GF-D8 (cell line): ENCODE measurements around the gene C12orf43.

Source experiments
- DNase-seq: peaks from one replicate; lab custom pipeline; 2025; lab: John Stamatoyannopoulos, UW

The C12orf43 gene

GRCh38 chr12:120999191-121000120 is 16.8 kb downstream of the C12orf43 start:
- no peak for DNase-seq

DNA sequence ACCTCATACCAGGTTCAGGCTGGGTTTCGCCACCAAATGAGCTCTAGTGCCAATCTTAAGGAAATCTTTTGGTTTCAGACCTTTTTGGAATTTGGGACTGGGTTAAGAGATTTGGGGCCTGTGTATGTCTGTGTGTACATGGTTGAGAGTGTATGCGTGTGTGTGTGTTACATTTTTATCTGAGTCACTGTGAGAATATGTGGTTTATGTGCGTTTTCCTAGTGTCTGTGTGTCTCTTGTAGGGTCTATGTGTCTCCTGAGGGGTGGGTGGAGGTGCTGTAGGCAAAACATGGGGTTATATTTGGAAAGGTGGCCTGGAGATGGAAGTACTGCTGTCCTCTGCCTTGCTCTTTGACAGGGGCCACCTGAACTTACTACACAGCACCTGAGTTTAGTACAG is 17.9 kb downstream of the C12orf43 start:
- no peak for DNase-seq

GRCh38 chr12:120997448-120997847 is 18.8 kb downstream of the C12orf43 start:
- DNase-seq, result no peak

- no peak for DNase-seq
Measured at GRCh38 chr12:120996133-120996746, 20.0 kb downstream of the C12orf43 start.

- DNase-seq, result no peak
Measured at GRCh38 chr12:120994589-120995337, 21.5 kb downstream of the C12orf43 start.

DNA sequence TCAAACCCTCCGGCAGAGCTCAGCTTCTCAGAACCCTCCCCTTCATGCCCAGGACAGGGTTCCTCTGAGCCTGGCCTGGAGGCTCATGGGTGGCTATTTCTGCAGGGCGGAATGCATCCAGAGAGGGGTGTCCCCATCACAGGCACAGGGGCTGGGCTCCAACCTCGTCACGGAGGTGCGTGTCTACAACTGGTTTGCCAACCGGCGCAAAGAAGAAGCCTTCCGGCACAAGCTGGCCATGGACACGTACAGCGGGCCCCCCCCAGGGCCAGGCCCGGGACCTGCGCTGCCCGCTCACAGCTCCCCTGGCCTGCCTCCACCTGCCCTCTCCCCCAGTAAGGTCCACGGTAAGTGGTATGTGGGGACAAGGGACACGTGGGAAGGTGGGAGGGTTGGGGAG is 22.2 kb downstream of the C12orf43 start:
- no peak for DNase-seq

DNA sequence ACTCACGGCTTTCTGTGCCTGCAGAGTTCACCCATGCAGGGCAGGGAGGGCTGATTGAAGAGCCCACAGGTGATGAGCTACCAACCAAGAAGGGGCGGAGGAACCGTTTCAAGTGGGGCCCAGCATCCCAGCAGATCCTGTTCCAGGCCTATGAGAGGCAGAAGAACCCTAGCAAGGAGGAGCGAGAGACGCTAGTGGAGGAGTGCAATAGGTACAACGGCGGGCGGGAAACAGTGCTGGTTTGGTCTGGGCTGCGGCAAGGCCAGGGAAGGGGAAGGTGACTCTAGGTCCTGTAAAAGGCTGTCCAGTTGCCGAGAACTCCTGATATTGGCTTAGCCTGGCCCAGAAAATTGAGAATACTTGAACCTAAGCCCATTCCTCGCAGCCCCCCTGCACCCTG is 22.8 kb downstream of the C12orf43 start:
- no peak for DNase-seq

DNA sequence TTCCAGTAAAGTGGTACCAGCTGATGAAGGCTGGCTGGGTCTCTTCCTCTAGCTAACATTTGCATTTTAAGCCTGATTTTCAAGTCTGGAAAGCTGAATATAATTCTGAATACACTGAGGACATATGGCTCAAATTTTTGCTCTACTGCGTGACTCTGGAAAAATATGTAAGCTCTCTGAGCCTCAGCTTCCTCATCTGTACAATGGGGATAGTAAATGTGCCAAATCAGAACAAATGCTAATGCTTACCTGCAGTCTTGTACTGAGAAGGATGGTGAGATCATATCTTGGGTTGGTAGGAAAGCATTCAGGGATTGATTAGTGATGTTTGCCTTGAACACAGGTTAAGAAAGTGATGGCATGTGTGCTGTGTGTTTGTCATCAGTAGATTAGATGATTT is 23.3 kb downstream of the C12orf43 start:
- no peak for DNase-seq

DNA sequence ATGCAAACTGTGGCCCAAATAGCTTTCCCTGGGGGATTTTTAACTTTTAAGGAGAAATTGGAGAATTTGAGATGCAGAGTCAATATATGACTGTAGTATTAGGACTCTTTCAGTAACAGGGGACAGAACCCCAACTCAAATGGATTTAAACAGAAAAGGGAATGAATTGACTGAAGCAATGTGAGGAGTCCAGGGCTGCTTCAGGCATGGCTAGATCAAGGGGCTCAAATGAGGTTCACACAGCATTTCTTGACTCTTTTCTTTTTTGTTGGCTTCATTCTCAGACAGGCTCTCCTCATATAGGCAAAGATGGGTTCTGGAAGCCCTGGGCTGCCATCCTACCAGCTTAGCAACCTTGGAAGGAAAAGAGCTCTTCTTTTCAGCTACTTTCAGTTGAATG is 24.3 kb downstream of the C12orf43 start:
- DNase-seq, result no peak

DNA sequence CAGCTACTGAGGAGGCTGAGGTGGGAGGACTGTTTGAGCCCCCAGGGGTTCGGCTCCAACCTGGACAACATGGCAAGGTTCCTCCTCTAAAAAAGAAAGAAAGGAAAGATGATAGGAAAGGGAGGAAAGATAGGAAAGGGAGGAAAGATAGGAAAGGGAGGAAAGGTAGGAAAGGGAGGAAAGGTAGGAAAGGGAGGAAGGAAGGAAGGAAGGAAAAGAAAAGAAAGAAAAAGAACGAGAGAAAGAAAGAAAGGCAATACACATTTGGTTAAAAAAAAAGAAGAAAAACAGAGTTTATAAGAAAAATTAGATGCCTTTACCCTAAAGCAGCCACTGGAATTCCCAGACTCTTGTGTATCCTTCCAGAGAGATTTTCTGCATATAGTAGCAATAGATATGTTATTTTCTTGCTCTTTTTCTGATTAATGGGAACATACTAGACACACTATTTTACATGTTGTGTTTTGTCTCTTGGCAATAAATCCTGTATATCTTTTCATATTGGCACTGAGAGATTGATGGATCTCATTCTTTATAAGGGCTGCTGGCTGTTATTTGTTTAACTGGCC is 25.7 kb downstream of the C12orf43 start:
- DNase-seq, result no peak

GRCh38 chr12:120989687-120990086 is 26.6 kb downstream of the C12orf43 start:
- no peak for DNase-seq

- DNase-seq, result no peak
Measured at GRCh38 chr12:120988658-120989057, 27.6 kb downstream of the C12orf43 start.

- DNase-seq, result no peak
Measured at GRCh38 chr12:120988234-120988633, 28.1 kb downstream of the C12orf43 start.

- no peak for DNase-seq
Measured at GRCh38 chr12:120984351-120984898, 31.9 kb downstream of the C12orf43 start.

DNA sequence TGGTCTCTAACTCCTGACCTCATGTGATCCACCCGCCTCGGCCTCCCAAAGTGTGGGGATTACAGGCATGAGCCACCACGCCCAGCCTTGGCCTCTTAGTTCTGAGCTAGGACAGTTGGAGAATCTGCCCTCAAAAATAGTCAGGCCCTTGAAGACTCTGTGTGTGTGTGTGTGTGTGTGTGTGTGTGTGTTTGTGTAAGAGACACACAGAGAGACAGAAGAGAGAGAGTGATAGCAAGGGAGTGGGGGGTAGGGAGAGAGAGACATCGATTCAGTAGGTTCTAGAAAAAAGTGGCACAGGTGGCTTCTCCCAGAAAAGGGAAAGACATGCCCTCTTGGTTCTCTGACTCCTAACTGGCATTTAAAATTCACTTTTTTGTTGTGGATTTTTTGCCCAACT is 32.5 kb downstream of the C12orf43 start:
- DNase-seq, result no peak

GRCh38 chr12:120982659-120983058 is 33.6 kb downstream of the C12orf43 start:
- no peak for DNase-seq

GRCh38 chr12:120981407-120981941 is 34.8 kb downstream of the C12orf43 start:
- DNase-seq, result no peak

DNA sequence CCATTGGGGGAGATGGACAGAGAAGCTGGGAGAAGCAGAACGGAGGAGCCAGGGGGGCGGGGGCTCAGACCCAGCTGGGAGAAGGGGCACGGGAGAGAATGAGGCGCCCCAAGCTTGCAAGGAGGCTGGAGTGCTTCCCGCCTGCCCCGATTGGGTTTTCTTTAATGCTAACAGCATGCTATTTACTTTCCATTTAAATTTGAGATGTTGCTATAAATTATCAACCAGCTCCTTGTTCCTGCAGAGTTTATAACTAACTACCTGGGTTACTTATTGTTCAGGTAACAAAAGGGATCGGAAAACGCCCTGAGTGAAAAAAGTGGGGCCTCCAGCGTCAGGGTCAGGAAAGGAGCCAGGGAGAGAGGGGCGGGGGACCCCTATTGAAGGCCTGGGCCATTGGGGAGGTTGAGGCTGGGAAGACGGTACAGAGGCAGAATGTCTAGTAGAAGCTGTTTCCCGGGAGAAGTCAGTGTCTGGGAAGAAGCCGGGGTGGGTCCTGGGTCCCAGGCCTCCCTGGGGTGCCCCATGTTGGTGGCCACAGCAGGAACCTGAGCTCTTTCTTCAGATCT is 35.4 kb downstream of the C12orf43 start:
- DNase-seq, result no peak

GRCh38 chr12:120979862-120980696 is 36.2 kb downstream of the C12orf43 start:
- DNase-seq, result no peak

- DNase-seq, result no peak
Measured at GRCh38 chr12:120979220-120979861, 36.9 kb downstream of the C12orf43 start.
